ENCODE results near the gene CDIP1.

The CDIP1 gene

GRCh38 chr16:4538350-4539235 is at the start of gene CDIP1:
Gene CDIP1 (minus strand): TSS chr16:4538773. CDS start chr16:4514130, 24,643 bp downstream.
- no peak for TF ChIP-seq CTCF (IDR thresholded peaks at IDR 0.05; ENCODE audit: low read depth, low read length, missing control alignments)
- peak within 1 kb of the TSS; percentile 48 for H3K4me3 ChIP-seq (ENCODE audit: low read depth, low read length)
- DNase-seq (ENCODE audit: low read depth), result peak; percentile 51

GRCh38 chr16:4586291-4586690 is 47.7 kb upstream of the CDIP1 start:
- no peak for TF ChIP-seq CTCF (IDR thresholded peaks at IDR 0.05; ENCODE audit: low read depth, low read length, missing control alignments)
- no peak for DNase-seq (ENCODE audit: low read depth)
- no peak overlapping the region for H3K4me3 ChIP-seq (ENCODE audit: low read depth, low read length)

GRCh38 chr16:4583906-4584305 is 45.3 kb upstream of the CDIP1 start:
- DNase-seq (ENCODE audit: low read depth), result no peak
- H3K4me3 ChIP-seq (ENCODE audit: low read depth, low read length), result no peak overlapping the region
- TF ChIP-seq CTCF (IDR thresholded peaks at IDR 0.05; ENCODE audit: low read depth, low read length, missing control alignments), result no peak

GRCh38 chr16:4580250-4580649 is 41.7 kb upstream of the CDIP1 start:
- DNase-seq (ENCODE audit: low read depth), result no peak
- TF ChIP-seq CTCF (IDR thresholded peaks at IDR 0.05; ENCODE audit: low read depth, low read length, missing control alignments), result no peak
- H3K4me3 ChIP-seq (ENCODE audit: low read depth, low read length), result no peak overlapping the region

GRCh38 chr16:4578961-4579530 is 40.5 kb upstream of the CDIP1 start:
- no peak for DNase-seq (ENCODE audit: low read depth)
- no peak overlapping the region for H3K4me3 ChIP-seq (ENCODE audit: low read depth, low read length)
- TF ChIP-seq CTCF (IDR thresholded peaks at IDR 0.05; ENCODE audit: low read depth, low read length, missing control alignments), result no peak

- H3K4me3 ChIP-seq (ENCODE audit: low read depth, low read length), result no peak overlapping the region
- no peak for TF ChIP-seq CTCF (IDR thresholded peaks at IDR 0.05; ENCODE audit: low read depth, low read length, missing control alignments)
- no peak for DNase-seq (ENCODE audit: low read depth)
These were observed 37.4 kb upstream of the CDIP1 start for GRCh38 chr16:4576008-4576407.
